Cardiac ventricle fibroblast (primary cell): ENCODE data around the gene BICDL1. TPM values are rescaled to one million over a fixed set of nuclear protein-coding genes. Genes with fewer than 3 reads are reported as not detected.

Experiments
- total RNA-seq: library from RNA; depleted of rRNA; stranded (reverse); fragments of >200 nt; gene quantifications from 2 replicates; pipeline ENCODE4 v1.2.3, GENCODE V29; 2015

Gene BICDL1, protein sequence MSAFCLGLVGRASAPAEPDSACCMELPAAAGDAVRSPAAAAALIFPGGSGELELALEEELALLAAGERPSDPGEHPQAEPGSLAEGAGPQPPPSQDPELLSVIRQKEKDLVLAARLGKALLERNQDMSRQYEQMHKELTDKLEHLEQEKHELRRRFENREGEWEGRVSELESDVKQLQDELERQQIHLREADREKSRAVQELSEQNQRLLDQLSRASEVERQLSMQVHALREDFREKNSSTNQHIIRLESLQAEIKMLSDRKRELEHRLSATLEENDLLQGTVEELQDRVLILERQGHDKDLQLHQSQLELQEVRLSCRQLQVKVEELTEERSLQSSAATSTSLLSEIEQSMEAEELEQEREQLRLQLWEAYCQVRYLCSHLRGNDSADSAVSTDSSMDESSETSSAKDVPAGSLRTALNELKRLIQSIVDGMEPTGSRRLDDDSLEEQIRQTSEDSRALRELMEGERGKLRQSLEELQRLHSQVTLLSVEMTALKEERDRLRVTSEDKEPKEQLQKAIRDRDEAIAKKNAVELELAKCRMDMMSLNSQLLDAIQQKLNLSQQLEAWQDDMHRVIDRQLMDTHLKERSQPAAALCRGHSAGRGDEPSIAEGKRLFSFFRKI
- total RNA-seq = not detected in 2 replicates

GRCh38 chr12:119988472-119989360 is at the start of gene BICDL1:
Gene BICDL1, plus strand, starts transcription at chr12:119989236. Its CDS starts 633 bp downstream, at chr12:119989869.

GRCh38 chr12:120116441-120116791 is 127.4 kb downstream of the BICDL1 start, which contains the start of gene RAB35:
Gene RAB35, minus strand, starts transcription at chr12:120116753. Its CDS starts 103 bp downstream, at chr12:120116650.

Other genes starting within 250 kb of the BICDL1 start
- gene CIT, start 111.9 kb upstream of the BICDL1 start, total RNA-seq = 3.8 and 7.1 TPM in 2 replicates
- gene RAB35, start 127.5 kb downstream of the BICDL1 start, total RNA-seq = 15.2 and 18.4 TPM in 2 replicates
- 49.6 and 50.7 TPM in 2 replicates for gene GCN1, start 205.5 kb downstream of the BICDL1 start, total RNA-seq
- 3,449 and 3,504 TPM in 2 replicates for gene RPLP0, start 211.9 kb downstream of the BICDL1 start, total RNA-seq